H9 (cell line): ENCODE data around the gene OR52B4. TPM values are rescaled to one million over a fixed set of nuclear protein-coding genes. Genes with fewer than 3 reads are reported as not detected.

ENCODE experiments used
- DNase-seq: peaks from one replicate; pipeline ENCODE4 v3.0.0-alpha.2; 2017
- H2AFZ ChIP-seq: one replicate; pipeline ENCODE4 v1.6.1; 2013; ENCODE audit warnings: mild to moderate bottlenecking, low read length, control low read depth, moderate library complexity
- H2AK5ac ChIP-seq: 2 replicates; pipeline ENCODE4 v1.6.1; 2013; ENCODE audit warnings: low read length, control low read depth, mixed read lengths; ENCODE audit not compliant: insufficient read length
- H2BK120ac ChIP-seq: one replicate; pipeline ENCODE4 v1.6.1; 2013; ENCODE audit warnings: low read depth, mild to moderate bottlenecking, low read length, control low read depth, inconsistent platforms; ENCODE audit not compliant: poor library complexity, severe bottlenecking
- H2BK12ac ChIP-seq: 2 replicates; pipeline ENCODE4 v1.6.1; 2013; ENCODE audit warnings: low read length, control low read depth, mixed read lengths, low read depth; ENCODE audit not compliant: insufficient read length
- H2BK15ac ChIP-seq: 2 replicates; pipeline ENCODE4 v1.6.1; 2013; ENCODE audit warnings: low read depth, low read length, control low read depth
- H2BK20ac ChIP-seq: one replicate; pipeline ENCODE4 v1.6.1; 2013; ENCODE audit warnings: low read depth, mild to moderate bottlenecking, low read length, control low read depth, inconsistent platforms; ENCODE audit not compliant: poor library complexity, severe bottlenecking
- H2BK5ac ChIP-seq: 2 replicates; pipeline ENCODE4 v1.6.1; 2013; ENCODE audit warnings: low read length, control low read depth, mixed read lengths; ENCODE audit not compliant: insufficient read length
- H3K14ac ChIP-seq: 2 replicates; pipeline ENCODE4 v1.6.1; 2013; ENCODE audit warnings: low read length, control low read depth; ENCODE audit not compliant: insufficient read depth
- H3K18ac ChIP-seq: 2 replicates; pipeline ENCODE4 v1.6.1; 2013; ENCODE audit warnings: low read depth, mild to moderate bottlenecking, mixed read lengths, low read length, control low read depth; ENCODE audit not compliant: insufficient read length
- H3K23ac ChIP-seq: 2 replicates; pipeline ENCODE4 v1.6.1; 2013; ENCODE audit warnings: low read length, control low read depth, mixed read lengths, low read depth; ENCODE audit not compliant: insufficient read length
- H3K23me2 ChIP-seq: 2 replicates; pipeline ENCODE4 v1.6.1; 2013; ENCODE audit warnings: low read depth, mild to moderate bottlenecking, mixed read lengths, low read length, control low read depth; ENCODE audit not compliant: insufficient read length, poor library complexity, severe bottlenecking
- H3K27ac ChIP-seq: 2 replicates; pipeline ENCODE4 v1.5.1; 2013; ENCODE audit warnings: low read length, control low read depth, mixed read lengths, low read depth; ENCODE audit not compliant: insufficient read length
- H3K27me3 ChIP-seq: 2 replicates; pipeline ENCODE4 v1.6.1; 2013; ENCODE audit warnings: low read length, control low read depth, inconsistent platforms; ENCODE audit not compliant: insufficient read depth
- H3K4ac ChIP-seq: 2 replicates; pipeline ENCODE4 v1.6.1; 2013; ENCODE audit warnings: low read depth, mild to moderate bottlenecking, control low read depth, inconsistent platforms, low read length, moderate library complexity
- H3K4me1 ChIP-seq: 2 replicates; pipeline ENCODE4 v1.6.1; 2013; ENCODE audit warnings: low read length, control low read depth, inconsistent platforms; ENCODE audit not compliant: insufficient read depth
- H3K4me2 ChIP-seq: 2 replicates; pipeline ENCODE4 v1.6.1; 2013; ENCODE audit warnings: low read length, control low read depth, mixed read lengths; ENCODE audit not compliant: insufficient read length, insufficient read depth
- H3K56ac ChIP-seq: 2 replicates; pipeline ENCODE4 v1.6.1; 2013; ENCODE audit warnings: low read depth, mild to moderate bottlenecking, mixed read lengths, low read length, control low read depth; ENCODE audit not compliant: insufficient read length
- H3K79me1 ChIP-seq: 2 replicates; pipeline ENCODE4 v1.6.1; 2013; ENCODE audit warnings: low read depth, mild to moderate bottlenecking, moderate library complexity, low read length, control low read depth, inconsistent platforms; ENCODE audit not compliant: insufficient read depth, poor library complexity, severe bottlenecking
- H3K79me2 ChIP-seq: 2 replicates; pipeline ENCODE4 v1.6.1; 2013; ENCODE audit warnings: low read length, control low read depth, inconsistent platforms; ENCODE audit not compliant: insufficient read depth
- H3K9ac ChIP-seq: 2 replicates; pipeline ENCODE4 v1.6.1; 2013; ENCODE audit warnings: low read length, control low read depth, mixed read lengths; ENCODE audit not compliant: insufficient read length; ENCODE audit errors: extremely low read depth
- H3K9me3 ChIP-seq: one replicate; pipeline ENCODE4 v1.6.1; 2013; ENCODE audit warnings: low read depth, low read length, inconsistent platforms; ENCODE audit not compliant: control insufficient read depth
- H3T11ph ChIP-seq: one replicate; pipeline ENCODE4 v1.6.1; 2013; ENCODE audit warnings: mild to moderate bottlenecking, low read length, control low read depth, inconsistent platforms
- H4K20me1 ChIP-seq: one replicate; pipeline ENCODE4 v1.6.1; 2013; ENCODE audit not compliant: control insufficient read depth, insufficient read length, insufficient read depth
- H4K5ac ChIP-seq: 2 replicates; pipeline ENCODE4 v1.6.1; 2013; ENCODE audit warnings: low read depth, mild to moderate bottlenecking, mixed read lengths, low read length, control low read depth; ENCODE audit not compliant: insufficient read length
- H4K8ac ChIP-seq: replicated peaks from 2 replicates; pipeline ENCODE4 v1.6.1; 2013; ENCODE audit warnings: low read length, control low read depth, mixed read lengths, low read depth; ENCODE audit not compliant: insufficient read length
- H4K91ac ChIP-seq: 2 replicates; pipeline ENCODE4 v1.6.1; 2013; ENCODE audit warnings: low read depth, mild to moderate bottlenecking, moderate library complexity, mixed read lengths, low read length, control low read depth; ENCODE audit not compliant: insufficient read length
- H3K27ac Mint-ChIP-seq, 3 experiments: 2 replicates in 2 of 3; 3 replicates in 1 of 3; pipeline ENCODE4 v1.8.0; 2020 to 2021; ENCODE audit warnings: mixed read lengths in 3 of 3, mild to moderate bottlenecking in 1 of 3, moderate library complexity in 1 of 3
- H3K27me3 Mint-ChIP-seq: 2 replicates; pipeline ENCODE4 v1.8.0; 2021; ENCODE audit warnings: low read depth, mild to moderate bottlenecking, moderate library complexity, mixed read lengths
- H3K36me3 Mint-ChIP-seq, 3 experiments: 2 replicates in 2 of 3; 3 replicates in 1 of 3; pipeline ENCODE4 v1.8.0; 2020 to 2021; ENCODE audit warnings: low read depth in 3 of 3, mixed read lengths in 3 of 3; ENCODE audit not compliant: insufficient read depth in 1 of 3
- H3K4me1 Mint-ChIP-seq, 2 experiments: 2 replicates each; pipeline ENCODE4 v1.8.0; 2020; ENCODE audit warnings: mixed read lengths in 2 of 2
- H3K4me3 Mint-ChIP-seq, 2 experiments: 2 replicates in 1 of 2; 3 replicates in 1 of 2; pipeline ENCODE4 v1.8.0; 2020 to 2021; ENCODE audit warnings: mild to moderate bottlenecking in 2 of 2, mixed read lengths in 2 of 2, moderate library complexity in 1 of 2
- H3K9me3 Mint-ChIP-seq, 2 experiments: 2 replicates in 1 of 2; 3 replicates in 1 of 2; pipeline ENCODE4 v1.8.0; 2020; ENCODE audit warnings: mild to moderate bottlenecking in 2 of 2, mixed read lengths in 2 of 2, moderate library complexity in 1 of 2
- WGBS: extraction: QIAGEN DNeasy Blood & Tissue Kit; methylation state at CpG from one replicate; pipeline ENCODE4 v1.1.7; 2013; ENCODE audit warnings: missing lambda C conversion rate, low lambda C conversion rate, mixed read lengths; ENCODE audit not compliant: insufficient read length; ENCODE audit errors: extremely low coverage; 5-methylcytosine and 5-hydroxymethylcytosine counted together
- total RNA-seq: library from RNA; stranded (reverse); gene quantifications from 2 replicates; pipeline ENCODE4 v1.2.1, GENCODE V29; 2021
- TF ChIP-seq, protein P1 (sequence below): fragments of 200-600 bp; sonication (generic); conservative IDR thresholded peaks from 3 replicates; pipeline ENCODE4 v1.8.0; 2021; ENCODE audit warnings: antibody characterized with exemption, mild to moderate bottlenecking

OR52B4 gene
- total RNA-seq, 1 experiment from 2014 or later: not detected

- DNase-seq: peak; percentile 87
- Histone ChIP-seq H3K27me3 (no peaks in the 10 kb centered on the region), H3K23ac (no peak within 1 kb of the TSS), H3K27ac (no peak within 1 kb of the TSS), H4K91ac (no peak within 1 kb of the TSS), H2AFZ (peak within 1 kb of the TSS; percentile 40), H2BK5ac (no peak within 1 kb of the TSS), H3K56ac (no peak within 1 kb of the TSS), H2BK12ac (no peak within 1 kb of the TSS), H4K8ac (no peak within 1 kb of the TSS), H3T11ph (no peak within 1 kb of the TSS), H3K4me1 (peaks cover 3% of the 10 kb centered on the region; the same call in 1 of the 2 replicates), H2BK120ac (no peak within 1 kb of the TSS), H2BK15ac (no peak within 1 kb of the TSS), H4K20me1 (no peaks in the 10 kb centered on the region), H3K79me1 (no peaks in the 10 kb centered on the region), H2AK5ac (no peak within 1 kb of the TSS), H2BK20ac (no peak within 1 kb of the TSS), H3K79me2 (peaks cover 2% of the 10 kb centered on the region; the same call in 1 of the 2 replicates), H3K23me2 (peaks cover 3% of the 10 kb centered on the region), H3K4ac (no peak within 1 kb of the TSS), H3K9me3 (no peaks in the 10 kb centered on the region), H3K14ac (0 out of 2 replicates have a peak within 1 kb of the TSS, but pooled peaks have one; percentile 33), H3K4me2 (peak within 1 kb of the TSS; percentile 54), H3K18ac (peak within 1 kb of the TSS; percentile 81), H3K9ac (peak within 1 kb of the TSS; percentile 34), H4K5ac (no peak within 1 kb of the TSS)
- Mint-ChIP-seq H3K36me3 (peaks cover 8 to 27% (median 24%) of the 10 kb centered on the region in 3 experiments), H3K27me3 (peaks cover 2% of the 10 kb centered on the region), H3K9me3 (peaks cover 5 to 8% of the 10 kb centered on the region in 2 experiments; a peak in 4 of 5 replicates), H3K27ac (peak within 1 kb of the TSS in 1 of 3 experiments; percentile 76; a peak in 1 of 7 replicates), H3K4me1 (peaks cover 10 to 11% of the 10 kb centered on the region in 2 experiments), H3K4me3 (peak within 1 kb of the TSS; percentile 87)
- no CpG with 5 or more reads among the region's 13 CpGs for WGBS
- TF ChIP-seq, protein P1, sequence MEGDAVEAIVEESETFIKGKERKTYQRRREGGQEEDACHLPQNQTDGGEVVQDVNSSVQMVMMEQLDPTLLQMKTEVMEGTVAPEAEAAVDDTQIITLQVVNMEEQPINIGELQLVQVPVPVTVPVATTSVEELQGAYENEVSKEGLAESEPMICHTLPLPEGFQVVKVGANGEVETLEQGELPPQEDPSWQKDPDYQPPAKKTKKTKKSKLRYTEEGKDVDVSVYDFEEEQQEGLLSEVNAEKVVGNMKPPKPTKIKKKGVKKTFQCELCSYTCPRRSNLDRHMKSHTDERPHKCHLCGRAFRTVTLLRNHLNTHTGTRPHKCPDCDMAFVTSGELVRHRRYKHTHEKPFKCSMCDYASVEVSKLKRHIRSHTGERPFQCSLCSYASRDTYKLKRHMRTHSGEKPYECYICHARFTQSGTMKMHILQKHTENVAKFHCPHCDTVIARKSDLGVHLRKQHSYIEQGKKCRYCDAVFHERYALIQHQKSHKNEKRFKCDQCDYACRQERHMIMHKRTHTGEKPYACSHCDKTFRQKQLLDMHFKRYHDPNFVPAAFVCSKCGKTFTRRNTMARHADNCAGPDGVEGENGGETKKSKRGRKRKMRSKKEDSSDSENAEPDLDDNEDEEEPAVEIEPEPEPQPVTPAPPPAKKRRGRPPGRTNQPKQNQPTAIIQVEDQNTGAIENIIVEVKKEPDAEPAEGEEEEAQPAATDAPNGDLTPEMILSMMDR: no peak
Measured at GRCh38 chr11:4393209-4393857, 25.1 kb upstream of the OR52B4 start, which contains the start of gene TRIM21. TRIM21 (minus strand) TSS chr11:4393702; CDS start chr11:4390409, 3,293 bp downstream.
